NCI-H460 (cell line): ENCODE results near the gene ZNF735. TPM values are rescaled to one million over a fixed set of nuclear protein-coding genes. Genes with fewer than 3 reads are reported as not detected.
"Not testable (repeated sequence)": the region's sequence is repeated elsewhere in the genome, so short reads cannot be mapped to it uniquely, and the experiment has no call there.

Experiments used
- DNase-seq: peaks from one replicate; pipeline ENCODE4 v3.0.0-alpha.2; 2016; ENCODE audit warnings: low read depth; ENCODE audit errors: extremely low read depth
- polyA plus RNA-seq: library from polyadenylated mRNA; depleted of rRNA; stranded (reverse); fragments of >200 nt; gene quantifications from 2 replicates; pipeline ENCODE4 v1.2.3, GENCODE V29; 2014; cell fraction: nucleus; rRNA removed
- total RNA-seq: library from RNA; depleted of rRNA; stranded (reverse); fragments of >200 nt; shearing (Covaris generic); gene quantifications from 2 replicates; pipeline ENCODE4 v1.2.3, GENCODE V29; 2014; rRNA removed

ZNF735 gene
- total RNA-seq = not detected in 2 replicates
- polyA plus RNA-seq = not detected in 2 replicates

DNA sequence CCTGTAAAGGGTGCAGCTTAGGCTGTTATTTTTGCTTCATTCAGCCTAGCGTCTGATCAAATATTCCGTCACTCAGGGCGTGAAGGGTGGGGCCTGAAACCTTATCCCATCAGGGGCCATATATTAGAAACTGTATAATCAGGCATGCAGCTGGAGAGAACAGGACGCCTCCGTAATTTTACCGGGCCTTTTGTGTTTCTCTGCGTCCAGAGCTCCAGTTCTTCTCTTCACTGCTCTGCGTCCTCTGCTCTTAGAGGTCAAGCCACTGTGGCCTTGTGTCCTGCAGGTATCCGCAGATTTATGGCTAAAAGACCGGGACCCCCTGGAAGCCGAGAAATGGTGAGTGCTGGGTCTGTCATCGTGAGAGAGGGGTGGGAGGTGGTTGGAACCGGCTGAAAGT lies at the start of gene ZNF735:
Gene ZNF735 (plus strand): TSS at position 301 of the 400 bp plus-strand sequence. CDS start 0 bp downstream, at position 301.
- no peak for DNase-seq

DNA sequence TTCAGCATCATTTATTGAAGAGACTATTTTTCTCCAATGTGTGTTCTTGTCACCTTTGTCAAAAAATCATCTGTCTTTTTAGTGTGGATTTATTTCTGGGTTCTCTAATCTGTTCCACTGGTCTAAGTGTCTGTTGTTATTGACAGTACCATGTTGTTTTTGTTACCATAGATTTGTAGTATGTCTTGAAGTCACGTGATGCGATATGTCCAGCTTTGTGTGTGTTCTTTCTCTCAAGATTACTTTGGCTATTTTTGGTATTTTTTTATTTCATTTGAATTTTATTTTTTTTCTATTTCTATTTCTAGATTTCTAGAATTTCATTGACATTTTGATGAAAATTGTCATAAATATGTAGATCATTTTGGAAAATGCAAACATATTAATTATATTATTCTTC lies 36.0 kb upstream of the ZNF735 start:
- DNase-seq = not testable (repeated sequence)

DNA sequence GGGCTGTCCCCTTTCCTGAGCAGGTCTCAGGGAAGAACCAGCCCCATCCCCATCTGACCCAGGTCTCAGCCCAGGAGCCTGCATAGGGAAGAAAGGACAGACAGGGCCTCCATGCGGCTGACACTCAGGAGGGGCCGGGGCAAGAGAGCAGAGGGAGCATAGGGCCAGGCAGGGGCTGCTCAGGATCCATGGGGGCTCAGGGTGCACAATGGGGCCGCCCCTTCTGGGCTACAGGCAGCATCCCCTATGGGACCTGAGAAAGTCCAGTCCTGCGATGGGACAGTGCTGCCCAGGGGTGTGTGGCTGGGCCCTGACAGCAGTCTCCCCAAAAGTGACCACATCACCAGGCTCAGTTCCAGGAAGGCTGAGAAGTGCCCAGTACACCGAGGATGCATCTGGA lies 32.7 kb upstream of the ZNF735 start:
- no peak for DNase-seq

DNA sequence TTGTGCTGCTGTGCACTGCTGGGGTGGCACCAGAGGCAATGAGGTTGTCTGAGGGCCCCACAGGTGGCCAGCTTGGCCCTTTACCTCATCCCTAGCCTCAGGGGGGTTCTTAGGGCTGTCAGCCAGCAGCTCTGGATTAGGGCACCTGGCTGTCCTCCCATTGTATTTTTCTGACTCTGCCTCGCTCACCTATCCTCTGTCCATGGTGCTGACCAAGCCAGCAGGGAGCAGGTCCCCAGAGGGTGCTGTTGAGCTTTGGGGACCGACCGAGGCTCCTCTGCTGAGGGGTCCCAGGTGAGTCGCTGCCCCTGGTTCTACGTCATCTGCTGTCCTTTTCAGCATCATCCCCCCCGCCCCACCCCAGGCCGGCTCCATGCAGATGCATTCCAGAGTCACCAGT lies 32.1 kb upstream of the ZNF735 start:
- DNase-seq = no peak

DNA sequence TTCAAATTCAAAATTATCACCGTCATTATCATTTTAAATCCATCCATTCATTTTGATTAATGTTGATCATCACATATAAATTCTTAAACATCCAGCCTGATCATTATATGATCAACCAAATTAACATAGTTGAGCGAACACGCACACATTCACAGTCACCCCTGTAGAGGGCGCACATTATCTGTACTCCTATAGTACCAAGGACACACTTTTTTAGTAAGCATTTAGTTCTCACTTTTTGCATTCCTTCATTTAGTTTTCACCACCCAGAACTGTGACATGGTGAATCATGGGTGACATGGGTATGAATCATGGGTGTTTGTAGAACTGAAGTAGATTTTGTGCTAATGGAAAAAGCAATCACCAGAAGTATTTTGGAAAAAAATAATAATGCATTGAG lies 26.0 kb upstream of the ZNF735 start:
- DNase-seq = no peak

DNA sequence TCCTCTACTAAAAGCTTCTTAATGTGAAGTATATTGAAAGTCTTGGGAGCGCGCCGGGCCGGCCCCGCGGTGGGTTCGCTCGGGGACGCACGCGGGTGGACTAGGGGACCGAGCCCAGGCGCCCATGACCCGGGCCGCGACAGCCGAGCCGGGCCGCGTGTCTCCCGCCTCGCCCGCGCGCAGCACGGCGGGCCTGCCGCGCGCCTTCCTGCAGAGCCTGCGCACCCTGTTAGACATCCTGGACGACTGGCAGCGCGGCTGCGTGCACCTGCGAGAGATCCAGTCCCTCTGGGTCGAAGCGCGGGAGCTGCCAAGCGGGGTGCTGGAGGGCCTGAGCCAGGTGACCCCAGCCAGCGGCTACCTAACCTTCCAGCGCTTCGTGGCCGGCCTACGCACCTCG lies 25.4 kb upstream of the ZNF735 start:
- DNase-seq = no peak

DNA sequence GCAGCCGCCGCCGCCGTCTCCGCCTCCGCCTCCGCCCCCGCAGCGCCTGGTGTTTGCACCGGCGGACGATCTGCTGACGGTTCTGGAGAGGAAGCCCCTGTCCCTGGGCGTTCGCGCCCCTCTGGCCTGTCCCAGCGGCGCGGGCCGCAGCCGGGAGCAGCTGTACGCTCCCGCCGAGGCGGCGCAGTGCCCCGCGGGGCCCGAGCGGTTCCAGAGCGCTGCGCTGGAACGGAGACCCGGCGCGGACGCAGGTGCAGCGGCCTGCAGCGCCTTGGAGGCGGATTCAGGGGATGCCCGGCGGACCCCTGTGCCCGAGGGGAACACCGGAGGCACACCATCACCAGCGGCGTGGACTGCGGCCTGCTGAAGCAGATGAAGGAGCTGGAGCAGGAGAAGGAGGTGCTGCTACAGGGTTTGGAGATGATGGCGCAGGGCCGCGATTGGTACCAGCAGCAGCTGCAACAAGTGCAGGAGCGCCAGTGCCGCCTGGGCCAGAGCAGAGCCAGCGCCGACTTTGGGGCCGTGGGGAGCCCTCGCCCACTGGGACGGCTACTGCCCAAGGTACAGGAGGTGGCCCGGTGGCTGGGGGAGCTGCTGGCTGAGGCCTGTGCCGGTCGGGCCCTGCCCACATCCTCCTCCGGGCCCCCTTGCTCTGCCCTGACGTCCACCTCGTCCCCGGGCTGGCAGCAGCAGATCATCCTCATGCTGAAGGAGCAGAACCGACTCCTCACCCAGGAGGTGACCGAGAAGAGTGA lies 24.8 kb upstream of the ZNF735 start:
- no peak for DNase-seq

DNA sequence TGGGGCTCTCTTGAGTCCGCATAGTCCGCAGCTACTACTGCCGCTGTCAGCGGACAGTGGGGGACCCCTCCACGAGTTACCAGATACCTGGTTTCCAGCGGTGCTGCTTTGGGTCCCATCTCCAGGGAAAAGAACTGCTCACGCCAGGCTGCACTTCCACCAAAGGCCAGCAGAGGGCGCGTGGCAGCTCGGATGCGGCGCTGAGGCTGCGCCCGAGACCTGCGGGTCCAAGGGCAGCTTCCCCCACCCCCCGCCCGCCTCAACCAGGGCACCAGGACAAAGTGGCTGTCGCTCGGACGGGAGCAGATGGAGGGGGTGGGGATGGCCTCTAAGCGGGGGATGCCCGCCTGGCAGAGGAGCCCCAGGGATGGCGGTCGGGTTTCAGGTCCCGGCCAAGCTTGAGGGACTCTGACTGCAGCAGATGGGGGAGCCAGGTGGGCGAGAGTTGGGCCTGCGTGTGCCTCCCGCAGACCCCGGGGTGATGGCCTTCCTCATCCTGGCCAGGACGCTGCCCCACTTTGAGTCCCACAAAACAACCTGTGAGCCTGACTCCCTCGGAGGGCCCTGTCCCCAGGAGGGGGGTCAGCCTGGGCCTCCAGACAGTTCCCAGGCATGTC lies 23.8 kb upstream of the ZNF735 start:
- DNase-seq = no peak

DNA sequence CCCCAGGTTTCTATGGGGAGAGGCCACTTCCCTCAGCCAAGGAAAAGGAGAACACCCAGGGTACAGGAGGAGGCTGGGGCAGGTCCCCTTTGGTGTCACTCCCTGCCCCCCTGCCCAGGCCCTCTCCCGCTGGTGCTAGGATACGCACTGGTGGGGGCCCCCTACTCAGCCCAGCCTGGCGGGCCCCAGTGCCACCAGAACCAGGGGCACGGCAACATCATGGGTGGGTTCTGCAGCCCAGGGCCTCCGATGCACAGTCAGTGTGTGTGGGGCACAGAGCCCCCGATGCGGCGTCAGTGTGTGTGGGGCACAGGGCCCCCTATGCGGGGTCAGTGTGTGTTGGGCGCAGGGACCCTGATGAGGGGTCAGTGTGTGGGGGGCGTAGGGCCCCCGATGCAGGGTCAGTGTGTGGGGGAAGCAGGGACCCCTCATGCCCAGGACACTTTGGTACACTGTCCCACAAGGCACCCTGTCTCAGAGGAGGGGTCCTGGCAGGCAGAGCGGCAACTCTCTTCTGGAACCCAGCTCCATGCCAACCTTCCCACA lies 23.1 kb upstream of the ZNF735 start:
- DNase-seq = no peak

DNA sequence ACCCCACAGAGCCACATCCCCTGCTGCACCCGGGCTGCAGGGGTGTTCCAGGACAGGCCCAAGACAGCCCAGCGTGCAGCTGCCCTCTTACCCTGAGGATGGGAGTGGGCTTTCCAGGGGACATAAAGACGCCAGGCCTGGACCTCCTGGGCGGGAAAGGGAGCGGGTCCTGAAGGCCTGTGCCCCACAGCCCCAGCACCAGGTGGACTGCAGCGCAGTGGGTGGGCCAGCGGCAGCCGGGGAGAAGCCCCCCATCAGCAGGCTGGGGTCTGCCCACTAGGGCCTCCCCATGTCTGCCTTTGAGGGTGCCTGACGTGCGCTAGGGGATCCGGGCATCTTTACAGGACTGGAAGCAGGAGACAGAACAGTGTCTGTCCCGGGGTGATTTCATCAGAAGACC lies 22.6 kb upstream of the ZNF735 start:
- DNase-seq = no peak

DNA sequence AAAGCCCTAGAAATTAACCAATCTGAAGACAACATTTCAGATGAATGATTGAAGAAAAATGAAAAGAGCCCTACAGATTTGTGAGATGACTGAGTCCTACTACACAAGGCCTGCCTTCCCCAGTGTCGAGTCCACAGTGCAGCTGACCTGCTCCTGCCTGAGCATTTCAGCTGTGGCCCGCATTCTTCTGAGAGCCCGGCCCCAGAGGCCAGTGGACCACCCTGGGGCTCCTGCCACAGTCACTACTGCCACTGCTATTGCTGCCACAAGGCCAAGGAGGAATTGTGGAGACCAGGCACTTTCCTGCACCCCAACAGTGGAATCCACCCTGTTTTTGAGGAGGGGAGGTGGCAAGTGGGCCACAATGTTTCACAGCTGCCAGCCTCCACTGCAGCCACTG lies 19.6 kb upstream of the ZNF735 start:
- DNase-seq = no peak

DNA sequence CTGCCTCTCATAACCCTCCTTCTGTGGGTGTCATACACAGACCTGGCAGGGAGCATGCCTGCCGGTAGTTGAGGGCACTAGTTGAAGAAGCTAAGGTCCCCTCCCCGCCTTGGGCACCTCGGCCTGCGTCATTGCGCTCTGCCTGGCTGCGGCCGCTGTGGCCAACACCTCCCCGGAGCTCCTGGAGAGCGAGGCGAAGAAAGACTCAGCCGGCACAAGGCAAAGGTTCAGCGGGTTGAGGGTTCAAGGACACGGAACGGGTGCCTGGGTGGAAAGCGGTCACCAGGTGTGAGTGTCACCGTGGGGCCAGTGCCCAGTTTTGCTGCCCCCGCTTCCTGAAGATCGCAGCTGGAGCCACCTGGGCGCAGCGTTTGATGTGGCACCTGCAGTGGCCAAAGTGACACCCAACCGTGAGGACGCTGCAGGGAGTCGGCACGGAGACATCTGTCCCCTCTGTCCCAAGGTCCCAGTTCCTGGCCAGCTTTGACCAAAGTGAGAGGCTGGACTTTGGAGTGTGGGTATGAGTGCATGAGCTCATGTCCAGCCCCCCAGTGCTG lies 14.8 kb upstream of the ZNF735 start:
- DNase-seq = no peak

DNA sequence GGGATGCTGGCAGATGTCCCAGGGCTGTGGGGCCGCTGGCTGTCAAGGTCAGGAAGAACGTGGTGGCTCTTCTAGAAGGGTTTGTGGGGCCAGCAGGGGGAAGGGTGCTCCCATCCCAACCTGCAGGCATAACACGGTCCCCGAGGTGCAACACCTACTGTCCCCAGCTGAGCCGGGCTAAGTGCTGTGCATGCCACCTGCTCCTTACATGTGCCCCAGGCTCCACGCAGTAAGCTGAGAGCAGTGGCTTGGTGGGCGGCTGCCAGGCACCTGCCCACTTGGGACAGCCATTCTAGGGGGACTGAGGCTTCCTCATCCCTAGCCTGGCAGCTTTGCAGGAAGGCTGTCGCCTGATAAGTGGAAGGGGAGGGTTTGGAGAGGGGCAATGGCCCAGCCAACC lies 14.2 kb upstream of the ZNF735 start:
- no peak for DNase-seq

DNA sequence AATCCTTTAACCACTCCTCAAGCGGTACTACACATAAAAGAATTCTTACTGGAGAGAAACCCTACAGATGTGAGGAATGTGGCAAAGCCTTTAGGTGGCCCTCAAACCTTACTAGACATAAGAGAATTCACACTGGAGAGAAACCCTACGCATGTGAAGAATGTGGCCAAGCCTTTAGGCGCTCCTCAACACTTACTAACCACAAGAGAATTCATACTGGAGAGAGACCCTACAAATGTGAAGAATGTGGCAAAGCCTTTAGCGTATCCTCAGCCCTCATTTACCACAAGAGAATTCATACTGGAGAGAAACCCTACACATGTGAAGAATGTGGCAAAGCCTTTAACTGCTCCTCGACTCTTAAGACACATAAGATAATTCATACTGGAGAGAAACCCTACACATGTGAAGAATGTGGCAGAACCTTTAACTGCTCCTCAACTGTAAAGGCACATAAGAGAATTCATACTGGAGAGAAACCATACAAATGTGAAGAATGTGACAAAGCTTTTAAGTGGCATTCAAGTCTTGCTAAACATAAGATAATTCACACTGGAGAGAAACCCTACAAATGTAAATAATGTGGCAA lies 12.8 kb downstream of the ZNF735 start:
- not testable (repeated sequence) for DNase-seq

DNA sequence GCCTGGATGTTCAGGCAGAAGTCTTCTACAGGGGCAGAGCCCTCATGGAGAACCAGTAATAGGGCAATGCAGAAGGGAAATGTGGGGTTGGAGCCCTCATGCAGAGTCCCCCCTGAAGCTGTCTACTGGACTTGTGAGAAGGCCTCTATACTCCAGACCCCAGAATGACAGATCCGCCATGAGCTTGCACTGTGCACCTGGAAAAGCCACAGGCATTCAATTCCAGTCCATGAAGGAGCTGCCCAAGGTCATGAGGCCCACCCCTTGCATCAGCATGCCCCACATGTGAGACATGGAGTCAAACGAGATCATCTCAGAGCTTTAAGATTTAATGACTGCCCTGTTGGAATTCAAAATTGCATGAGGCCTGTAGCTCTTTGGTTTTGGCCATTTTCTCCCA lies 16.4 kb downstream of the ZNF735 start:
- no peak for DNase-seq

DNA sequence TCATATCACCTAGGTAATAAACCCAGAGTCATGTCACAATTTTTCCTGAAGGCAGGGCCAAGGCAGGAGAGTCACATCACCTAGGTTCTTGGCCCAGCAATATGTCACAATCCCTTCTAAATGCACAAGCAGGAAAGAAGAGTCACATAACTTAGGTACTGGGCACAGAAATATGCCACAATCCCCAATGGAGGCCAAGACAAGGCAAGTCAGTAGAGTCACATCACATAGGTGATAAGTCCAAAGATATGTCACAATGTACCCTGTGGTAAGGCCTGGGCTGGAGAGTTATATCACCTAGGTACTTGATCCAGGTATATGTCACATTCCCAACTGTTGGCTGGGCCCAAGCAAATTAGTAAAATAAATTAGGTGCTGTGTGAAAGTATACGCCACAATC lies 21.2 kb downstream of the ZNF735 start, which contains the start of gene ZNF679:
Gene ZNF679 (plus strand): TSS at position 301 of the 400 bp plus-strand sequence. CDS start 20,644 bp downstream, outside the sequence.
- not testable (repeated sequence) for DNase-seq

DNA sequence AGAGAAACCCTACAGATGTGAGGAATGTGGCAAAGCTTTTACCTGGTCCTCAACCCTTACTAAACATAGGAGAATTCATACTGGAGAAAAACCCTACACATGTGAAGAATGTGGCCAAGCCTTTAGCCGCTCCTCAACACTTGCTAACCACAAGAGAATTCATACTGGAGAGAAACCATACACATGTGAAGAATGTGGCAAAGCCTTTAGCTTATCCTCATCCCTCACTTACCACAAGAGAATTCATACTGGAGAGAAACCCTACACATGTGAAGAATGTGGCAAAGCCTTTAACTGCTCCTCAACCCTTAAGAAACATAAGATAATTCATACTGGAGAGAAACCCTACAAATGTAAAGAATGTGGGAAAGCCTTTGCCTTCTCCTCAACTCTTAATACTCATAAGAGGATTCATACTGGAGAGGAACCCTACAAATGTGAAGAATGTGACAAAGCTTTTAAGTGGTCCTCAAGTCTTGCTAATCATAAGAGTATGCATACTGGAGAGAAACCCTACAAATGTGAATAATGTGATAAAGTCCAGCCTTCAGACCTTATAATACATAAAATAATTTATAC lies 59.4 kb downstream of the ZNF735 start:
- DNase-seq = no peak
